Measurements from ENCODE around the gene ZC3H12C.

DNA sequence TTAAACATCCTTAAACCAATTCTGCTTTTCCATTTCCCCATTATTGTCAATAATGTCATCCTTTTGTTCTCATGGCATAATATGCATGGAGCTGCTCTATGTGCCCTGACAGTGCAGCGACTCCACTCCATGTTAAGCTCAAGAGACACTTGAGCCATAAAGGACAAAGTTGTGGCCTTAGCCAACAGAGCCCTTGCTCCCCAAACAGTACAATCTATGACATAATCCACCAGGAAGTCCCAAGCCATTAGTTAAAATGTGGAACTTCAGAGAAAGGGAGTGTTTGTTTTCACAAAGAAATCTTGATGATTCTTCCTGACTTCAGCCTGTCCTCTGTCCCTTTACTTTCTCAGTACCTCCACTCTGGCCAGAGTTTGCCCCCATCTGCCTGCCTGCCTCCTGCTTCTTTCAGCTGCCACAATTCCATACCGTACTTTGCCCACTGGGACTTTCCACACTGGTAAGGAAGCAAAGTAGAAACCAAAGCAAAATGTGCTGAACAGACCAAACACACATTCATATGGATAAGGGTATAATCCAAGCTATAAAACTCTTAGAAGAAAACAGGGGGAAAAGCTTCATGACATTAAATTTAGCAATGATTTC, 46.3 kb upstream of the ZC3H12C start:
- TF ChIP-seq USF2 (IDR thresholded peaks at IDR 0.05; ENCODE audit: borderline replicate concordance, low read depth, low read length): no peak
- no peak for TF ChIP-seq NFXL1 (IDR thresholded peaks at IDR 0.05; ENCODE audit: borderline replicate concordance)
- TF ChIP-seq CTCF (IDR thresholded peaks at IDR 0.05 in 2 of 3, conservative IDR thresholded peaks at IDR 0.05 in 1 of 3; ENCODE audit: control insufficient read depth in 2 of 3, extremely low read depth in 1 of 3, insufficient read depth in 1 of 3, low read depth in 3 of 3, low read length in 3 of 3): no peak
- no peak for TF ChIP-seq EGR1 (IDR thresholded peaks at IDR 0.05; ENCODE audit: borderline replicate concordance in 1 of 2, low read depth in 2 of 2, low read length in 2 of 2)
